Measurements from ENCODE around the gene MGP. TPM values are rescaled to one million over a fixed set of nuclear protein-coding genes. Genes with fewer than 3 reads are reported as not detected.

MGP gene
- total and polyA plus RNA-seq, 8 donors: 78.8 to 789 (median 89.4) TPM

- DNase-seq (no peak), ATAC-seq (peak; percentile 17)
- no peak for TF ChIP-seq CTCF (IDR thresholded peaks at IDR 0.05)
- Histone ChIP-seq H3K36me3 (peaks cover 0 to 55% of the 10 kb centered on the region in 2 donors), H3K4me3 (no peak overlapping the region), H3K27me3 (no peaks in the 10 kb centered on the region), H3K27ac (no peak overlapping the region), H3K9me3 (no peaks in the 10 kb centered on the region), H3K4me1 (no peaks in the 10 kb centered on the region)
- intact Hi-C loops (cut with DNase I): no loop called here
Observed at GRCh38 chr12:14913381-14913781, 27.7 kb upstream of the MGP start.

- peaks cover 0 to 32% of the 10 kb centered on the region in 2 donors for H3K36me3 ChIP-seq
- ATAC-seq (no peak), DNase-seq (no peak)
- no peaks in the 10 kb centered on the region for H3K9me3 ChIP-seq
- H3K4me3 ChIP-seq: no peak overlapping the region
- no peak for TF ChIP-seq CTCF (IDR thresholded peaks at IDR 0.05)
- intact Hi-C loops (cut with DNase I): no loop called here
- no peak overlapping the region for H3K27ac ChIP-seq
- no peaks in the 10 kb centered on the region for H3K27me3 ChIP-seq
- no peaks in the 10 kb centered on the region for H3K4me1 ChIP-seq
Observed at GRCh38 chr12:14911131-14911530, 25.5 kb upstream of the MGP start.

- Histone ChIP-seq H3K9me3 (no peaks in the 10 kb centered on the region), H3K27me3 (no peaks in the 10 kb centered on the region), H3K4me3 (no peak overlapping the region), H3K4me1 (peaks cover 0 to 4% of the 10 kb centered on the region in 2 donors), H3K27ac (no peak overlapping the region), H3K36me3 (peaks cover 0 to 25% of the 10 kb centered on the region in 2 donors)
- intact Hi-C loops (cut with DNase I): no loop called here
- TF ChIP-seq CTCF (IDR thresholded peaks at IDR 0.05): no peak
- no peak for ATAC-seq
- no peak for DNase-seq
Observed at GRCh38 chr12:14910090-14910915, 24.6 kb upstream of the MGP start.

- Histone ChIP-seq H3K4me1 (peaks cover 4 to 6% of the 10 kb centered on the region in 2 donors), H3K4me3 (no peak overlapping the region), H3K27ac (no peak overlapping the region), H3K36me3 (peaks cover 0 to 2% of the 10 kb centered on the region in 2 donors), H3K27me3 (no peaks in the 10 kb centered on the region), H3K9me3 (no peaks in the 10 kb centered on the region)
- no peak for TF ChIP-seq CTCF (IDR thresholded peaks at IDR 0.05)
- ATAC-seq (no peak), DNase-seq (no peak)
- intact Hi-C loops (cut with DNase I): no loop called here
Observed at GRCh38 chr12:14907953-14908352, 22.3 kb upstream of the MGP start.

GRCh38 chr12:14906114-14906513, 20.5 kb upstream of the MGP start:
- no peaks in the 10 kb centered on the region for H3K36me3 ChIP-seq
- no peak for TF ChIP-seq CTCF (IDR thresholded peaks at IDR 0.05)
- intact Hi-C loops (cut with DNase I): no loop called here
- DNase-seq (no peak), ATAC-seq (peak; percentile 55)
- no peaks in the 10 kb centered on the region for H3K9me3 ChIP-seq
- H3K4me3 ChIP-seq: no peak overlapping the region
- H3K27me3 ChIP-seq: no peaks in the 10 kb centered on the region
- H3K4me1 ChIP-seq: peaks cover 4 to 6% of the 10 kb centered on the region in 2 donors
- peak overlapping the region; percentile 54 to 64 for H3K27ac ChIP-seq

Data from left lung (tissue), 10 donors.